Epithelial cell of proximal tubule (primary cell): ENCODE data around the gene SLC26A8. TPM values are rescaled to one million over a fixed set of nuclear protein-coding genes. Genes with fewer than 3 reads are reported as not detected.
A peak's percentile ranks its signal among the peaks of the same experiment; 100 is the strongest.

Source experiments
- DNase-seq: peaks from one replicate; pipeline ENCODE4 v3.0.0-alpha.2; 2011; ENCODE audit warnings: low read depth
- H3K4me3 ChIP-seq: 2 replicates; pipeline ENCODE4 v1.5.1; 2011; ENCODE audit warnings: low read depth, mild to moderate bottlenecking, low read length
- total RNA-seq: library from RNA; depleted of rRNA; stranded (reverse); fragments of >200 nt; gene quantifications from 2 replicates; pipeline ENCODE4 v1.2.3, GENCODE V29; 2015
- TF ChIP-seq, protein P1 (sequence below): conservative IDR thresholded peaks from 2 replicates; pipeline ENCODE4 v1.5.1; 2012; ENCODE audit warnings: low read depth, mild to moderate bottlenecking, low read length

Gene SLC26A8
- total RNA-seq, result 1.4 TPM in 1 of 2 replicates, not detected in the other

GRCh38 chr6:36023996-36024795, at the start of gene SLC26A8:
TSS of gene SLC26A8 (minus strand) at chr6:36024641. CDS start at chr6:36019707, 4,934 bp downstream.
- TF ChIP-seq, protein P1, sequence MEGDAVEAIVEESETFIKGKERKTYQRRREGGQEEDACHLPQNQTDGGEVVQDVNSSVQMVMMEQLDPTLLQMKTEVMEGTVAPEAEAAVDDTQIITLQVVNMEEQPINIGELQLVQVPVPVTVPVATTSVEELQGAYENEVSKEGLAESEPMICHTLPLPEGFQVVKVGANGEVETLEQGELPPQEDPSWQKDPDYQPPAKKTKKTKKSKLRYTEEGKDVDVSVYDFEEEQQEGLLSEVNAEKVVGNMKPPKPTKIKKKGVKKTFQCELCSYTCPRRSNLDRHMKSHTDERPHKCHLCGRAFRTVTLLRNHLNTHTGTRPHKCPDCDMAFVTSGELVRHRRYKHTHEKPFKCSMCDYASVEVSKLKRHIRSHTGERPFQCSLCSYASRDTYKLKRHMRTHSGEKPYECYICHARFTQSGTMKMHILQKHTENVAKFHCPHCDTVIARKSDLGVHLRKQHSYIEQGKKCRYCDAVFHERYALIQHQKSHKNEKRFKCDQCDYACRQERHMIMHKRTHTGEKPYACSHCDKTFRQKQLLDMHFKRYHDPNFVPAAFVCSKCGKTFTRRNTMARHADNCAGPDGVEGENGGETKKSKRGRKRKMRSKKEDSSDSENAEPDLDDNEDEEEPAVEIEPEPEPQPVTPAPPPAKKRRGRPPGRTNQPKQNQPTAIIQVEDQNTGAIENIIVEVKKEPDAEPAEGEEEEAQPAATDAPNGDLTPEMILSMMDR, result no peak
- no peak for DNase-seq
- no peak within 1 kb of the TSS for H3K4me3 ChIP-seq

DNA sequence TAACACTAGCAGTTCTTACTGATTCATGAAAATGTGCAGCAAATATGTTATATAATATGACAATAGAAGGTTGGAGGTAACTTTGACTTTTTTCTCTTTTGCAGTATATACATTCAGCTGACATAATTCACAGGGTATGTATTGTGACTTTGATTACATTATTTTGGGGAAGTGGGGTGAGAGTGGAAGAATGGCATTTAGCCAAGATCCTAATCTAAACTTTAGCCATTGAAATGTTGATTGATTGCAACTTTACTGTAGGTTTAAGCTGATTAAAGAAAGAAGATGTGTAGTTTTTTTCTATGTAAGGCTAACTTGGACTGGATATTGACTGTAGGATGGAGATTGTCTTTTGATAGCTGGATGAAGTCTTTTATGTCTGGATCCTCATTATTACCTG, 49.1 kb upstream of the SLC26A8 start:
- H3K4me3 ChIP-seq, result no peak overlapping the region
- TF ChIP-seq, protein P1, result peak; percentile 25
- no peak for DNase-seq

DNA sequence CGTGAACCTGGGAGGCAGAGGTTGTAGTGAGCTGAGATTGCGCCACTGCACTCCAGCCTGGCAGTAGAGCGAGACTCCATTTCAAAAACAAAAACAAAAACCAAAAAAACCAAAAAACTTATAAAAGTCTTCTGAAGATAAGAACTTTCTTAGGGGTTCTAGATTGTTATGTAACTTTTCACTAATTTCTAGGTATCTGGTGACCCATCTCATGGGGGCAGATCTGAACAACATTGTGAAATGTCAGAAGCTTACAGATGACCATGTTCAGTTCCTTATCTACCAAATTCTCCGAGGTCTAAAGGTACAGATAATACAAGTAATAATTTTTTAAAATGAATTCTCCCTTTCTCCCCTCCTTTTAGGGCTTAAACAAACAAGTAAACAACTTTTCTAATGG, 48.2 kb upstream of the SLC26A8 start:
- no peak overlapping the region for H3K4me3 ChIP-seq
- TF ChIP-seq, protein P1, result no peak

GRCh38 chr6:36071714-36072113, 47.3 kb upstream of the SLC26A8 start:
- H3K4me3 ChIP-seq, result no peak overlapping the region
- DNase-seq, result no peak
- TF ChIP-seq, protein P1, result no peak

More for the DNA sequence above, 48.2 kb upstream of the SLC26A8 start:
- DNase-seq, result no peak

GRCh38 chr6:36071281-36071680, 46.8 kb upstream of the SLC26A8 start:
- DNase-seq, result no peak
- no peak overlapping the region for H3K4me3 ChIP-seq
- TF ChIP-seq, protein P1, result no peak

DNA sequence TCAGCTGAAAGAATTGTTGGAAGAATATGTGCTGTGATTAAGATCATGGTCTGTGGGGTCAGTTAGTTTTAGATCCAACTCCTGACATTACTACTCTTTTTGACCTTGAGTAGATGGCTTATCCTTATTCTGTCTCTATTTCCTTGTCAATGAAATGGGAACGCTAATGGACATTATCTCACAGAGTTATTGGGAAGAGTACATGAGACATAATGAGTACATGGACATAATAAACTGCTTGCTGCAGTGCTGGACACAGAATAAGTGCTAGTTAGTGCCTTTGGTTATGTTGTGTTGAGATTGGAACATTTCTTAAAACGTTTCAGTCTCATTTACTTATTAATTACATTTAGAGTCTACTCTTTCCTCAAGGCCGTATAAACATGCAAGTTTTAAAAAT, 45.8 kb upstream of the SLC26A8 start:
- no peak overlapping the region for H3K4me3 ChIP-seq
- TF ChIP-seq, protein P1, result no peak
- no peak for DNase-seq

GRCh38 chr6:36069573-36069972, 45.1 kb upstream of the SLC26A8 start:
- TF ChIP-seq, protein P1, result no peak

More at GRCh38 chr6:36069573-36069972, 45.1 kb upstream of the SLC26A8 start:
- no peak for DNase-seq
- no peak overlapping the region for H3K4me3 ChIP-seq
